Activated T-cell treated with anti-CD3 and anti-CD28 coated beads, Interleukin-2, amount 50 U/mL, for 24 hours (primary cell): ENCODE data around the gene LIN37.

Experiments used
- DNase-seq: peaks from one replicate; pipeline ENCODE4 v3.0.0-alpha.2; 2020
- H3K27ac Mint-ChIP-seq: 2 replicates; pipeline ENCODE4 v1.8.0; 2020; ENCODE audit warnings: mild to moderate bottlenecking, mixed read lengths
- H3K27me3 Mint-ChIP-seq: 2 replicates; pipeline ENCODE4 v1.8.0; 2020; ENCODE audit warnings: mixed read lengths
- H3K36me3 Mint-ChIP-seq: 2 replicates; pipeline ENCODE4 v1.8.0; 2020; ENCODE audit warnings: low read depth, mixed read lengths
- H3K4me1 Mint-ChIP-seq: 2 replicates; pipeline ENCODE4 v1.8.0; 2020; ENCODE audit warnings: low read depth, mixed read lengths
- H3K4me3 Mint-ChIP-seq: 2 replicates; pipeline ENCODE4 v1.8.0; 2020; ENCODE audit warnings: mild to moderate bottlenecking, moderate library complexity, mixed read lengths
- H3K9me3 Mint-ChIP-seq: 2 replicates; pipeline ENCODE4 v1.8.0; 2020; ENCODE audit warnings: mixed read lengths

LIN37 gene, protein sequence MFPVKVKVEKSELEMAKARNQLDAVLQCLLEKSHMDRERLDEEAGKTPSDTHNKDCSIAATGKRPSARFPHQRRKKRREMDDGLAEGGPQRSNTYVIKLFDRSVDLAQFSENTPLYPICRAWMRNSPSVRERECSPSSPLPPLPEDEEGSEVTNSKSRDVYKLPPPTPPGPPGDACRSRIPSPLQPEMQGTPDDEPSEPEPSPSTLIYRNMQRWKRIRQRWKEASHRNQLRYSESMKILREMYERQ

DNA sequence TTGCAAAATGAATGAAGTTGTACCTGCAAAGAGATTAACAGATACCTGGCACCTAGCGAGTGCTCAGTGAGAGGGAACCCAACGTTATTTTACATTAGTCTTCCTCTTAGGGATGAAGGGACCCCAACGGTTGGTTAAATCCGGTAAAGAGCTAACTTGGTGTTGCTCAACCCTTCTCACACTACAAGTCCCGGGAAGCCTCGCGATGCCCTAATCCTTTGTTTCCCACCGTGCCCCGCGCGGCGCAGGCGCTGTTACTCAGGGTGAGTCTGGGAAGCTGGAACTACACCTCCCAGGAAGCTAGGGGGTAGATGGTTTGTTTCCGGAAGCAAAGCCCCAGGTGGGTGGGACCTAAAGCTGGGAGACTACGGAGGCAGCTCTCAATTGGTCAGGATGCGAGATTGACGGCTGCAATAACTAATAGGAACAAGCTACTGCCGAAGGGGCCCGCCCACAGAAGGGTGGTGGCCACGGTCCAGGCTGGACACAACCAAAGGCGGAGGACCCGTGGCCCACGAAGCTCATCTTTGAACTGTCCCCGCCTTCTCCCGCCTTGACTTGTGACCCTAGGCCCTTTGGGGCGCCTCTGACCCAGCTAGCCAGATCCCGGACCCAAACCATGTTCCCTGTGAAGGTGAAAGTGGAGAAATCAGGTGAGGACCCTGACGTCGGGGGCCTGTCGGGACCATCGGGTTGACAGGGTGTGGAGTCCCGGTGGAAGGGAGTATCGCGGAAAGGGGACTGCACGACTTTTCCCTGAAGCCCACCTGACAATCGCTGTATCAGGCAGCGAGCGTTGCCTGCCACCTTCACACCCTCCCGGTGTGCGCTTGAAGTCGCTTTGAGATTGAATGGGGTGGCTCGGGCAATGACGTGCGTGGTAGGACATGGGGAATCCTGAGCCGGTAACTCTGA is at the start of gene LIN37:
Gene LIN37 (plus strand): TSS at position 471 of the 915 bp plus-strand sequence. CDS start 149 bp downstream, at position 620.
- no peaks in the 10 kb centered on the region for H3K9me3 Mint-ChIP-seq
- H3K4me1 Mint-ChIP-seq: peaks cover 49% of the 10 kb centered on the region
- DNase-seq: peak; percentile 96
- H3K4me3 Mint-ChIP-seq: peak within 1 kb of the TSS; percentile 97
- peaks cover 49% of the 10 kb centered on the region for H3K36me3 Mint-ChIP-seq
- peak within 1 kb of the TSS; percentile 98 for H3K27ac Mint-ChIP-seq
- H3K27me3 Mint-ChIP-seq: no peaks in the 10 kb centered on the region

DNA sequence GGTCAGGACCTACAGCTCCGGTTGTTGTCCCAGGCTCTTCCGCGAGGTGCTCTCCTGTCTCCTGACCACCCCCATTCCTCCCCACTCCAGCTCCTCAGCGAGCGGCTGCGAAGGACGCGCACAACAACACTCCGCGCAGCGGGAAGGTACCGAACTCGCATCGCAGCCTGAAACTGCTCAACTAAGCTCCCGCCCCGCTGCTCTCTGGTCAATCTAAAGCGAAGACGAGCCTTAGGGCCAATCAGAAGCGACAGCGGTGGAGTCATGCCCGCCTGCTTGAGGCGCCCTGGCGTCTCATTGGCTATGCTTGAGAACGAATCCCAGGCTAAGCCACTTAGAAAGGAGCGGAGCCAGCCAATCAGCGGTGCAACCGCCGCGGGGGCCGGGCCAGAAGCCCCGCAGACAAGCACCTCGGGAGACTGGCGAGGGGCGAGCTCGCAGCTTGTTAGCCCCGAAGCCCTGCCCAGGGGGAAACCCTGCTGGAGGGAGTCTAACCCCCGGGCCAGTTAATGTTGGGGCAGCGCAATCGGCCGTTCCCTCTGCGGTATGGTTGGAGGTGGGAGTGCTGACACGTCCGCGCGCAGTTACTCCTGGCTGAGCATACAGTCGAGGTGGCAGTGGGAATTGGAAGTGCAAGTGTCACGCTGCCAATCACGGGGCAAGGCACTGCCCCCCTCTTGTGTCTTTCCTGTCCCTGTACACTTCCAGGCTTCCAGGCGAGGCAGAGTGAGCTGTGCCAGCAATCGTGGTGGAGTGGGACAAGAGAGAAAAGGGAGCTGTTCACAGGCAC is 46.0 kb upstream of the LIN37 start:
- H3K27ac Mint-ChIP-seq: peak overlapping the region; percentile 90
- peak; percentile 90 for DNase-seq
- H3K9me3 Mint-ChIP-seq: no peaks in the 10 kb centered on the region
- H3K4me1 Mint-ChIP-seq: peaks cover 8% of the 10 kb centered on the region
- peaks cover 2% of the 10 kb centered on the region for H3K36me3 Mint-ChIP-seq
- H3K27me3 Mint-ChIP-seq: no peaks in the 10 kb centered on the region
- peak overlapping the region; percentile 88 for H3K4me3 Mint-ChIP-seq

DNA sequence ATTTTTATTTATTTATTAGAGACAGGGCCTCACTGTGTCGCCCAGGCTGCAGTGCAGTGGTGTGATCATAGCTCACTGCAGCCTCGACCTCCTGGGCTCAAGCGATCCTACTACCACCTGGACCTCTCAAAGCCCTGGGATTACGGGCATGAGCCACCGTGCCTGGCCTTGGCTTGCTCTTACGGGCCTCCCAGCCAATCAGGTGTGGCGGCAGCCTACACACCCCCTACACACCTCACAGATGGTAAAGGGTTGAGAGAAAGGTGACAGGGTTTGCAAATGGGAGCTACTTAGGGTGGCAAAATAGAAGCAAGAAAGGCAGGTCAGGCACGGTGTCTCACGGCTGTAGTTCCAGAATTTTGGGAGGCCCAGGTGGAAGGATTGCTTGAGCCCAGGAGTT is 45.0 kb upstream of the LIN37 start:
- no peak overlapping the region for H3K4me3 Mint-ChIP-seq
- peaks cover 2% of the 10 kb centered on the region for H3K36me3 Mint-ChIP-seq
- no peaks in the 10 kb centered on the region for H3K9me3 Mint-ChIP-seq
- DNase-seq: no peak
- H3K27me3 Mint-ChIP-seq: no peaks in the 10 kb centered on the region
- no peak overlapping the region for H3K27ac Mint-ChIP-seq
- peaks cover 11% of the 10 kb centered on the region for H3K4me1 Mint-ChIP-seq

DNA sequence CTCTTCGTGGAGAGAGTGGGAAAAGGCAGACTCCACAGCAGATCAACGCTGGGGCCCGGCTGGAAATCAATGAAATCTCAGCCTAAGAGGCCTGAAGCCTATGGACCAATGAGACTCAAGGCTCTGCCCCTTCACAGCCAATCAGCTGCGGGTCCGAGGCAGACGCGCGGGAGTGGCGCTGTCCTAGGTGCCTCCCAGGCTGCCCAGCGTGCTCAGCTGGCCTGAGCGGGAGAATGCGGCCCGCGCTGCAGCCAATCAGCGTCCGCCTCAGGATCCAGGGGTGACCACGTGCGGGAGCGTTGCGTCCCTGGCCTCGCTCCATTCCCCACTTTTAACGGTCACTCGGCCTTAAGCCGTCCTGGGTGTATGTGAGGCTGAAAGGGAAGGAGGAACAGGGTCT is 44.2 kb upstream of the LIN37 start, which contains the start of gene ZBTB32:
Gene ZBTB32 (plus strand): TSS at position 341 of the 400 bp plus-strand sequence. CDS start 10,069 bp downstream, outside the sequence.
- Mint-ChIP-seq H3K4me3 (no peak within 1 kb of the TSS), H3K27me3 (no peaks in the 10 kb centered on the region), H3K9me3 (no peaks in the 10 kb centered on the region), H3K27ac (no peak within 1 kb of the TSS), H3K36me3 (peaks cover 3% of the 10 kb centered on the region), H3K4me1 (peaks cover 17% of the 10 kb centered on the region)
- no peak for DNase-seq

DNA sequence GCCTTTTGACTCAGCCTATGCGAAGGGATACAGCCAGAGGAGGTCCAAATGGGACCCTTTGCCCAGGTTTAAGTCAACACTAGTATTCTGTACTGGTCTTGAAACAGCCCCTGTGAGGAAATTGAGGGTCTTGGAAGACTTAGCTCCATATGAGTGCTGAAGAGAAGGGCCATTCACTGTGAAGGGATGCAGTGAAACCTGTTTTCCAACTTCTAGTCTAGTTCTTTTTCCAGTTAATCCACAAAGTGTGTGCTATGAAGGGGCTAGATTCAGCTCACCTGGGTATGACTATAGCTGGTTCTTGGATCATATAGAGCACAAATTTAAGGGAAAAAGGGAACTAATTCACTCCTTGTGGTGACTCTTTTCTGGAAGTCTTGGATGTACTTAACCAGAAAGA is 40.0 kb upstream of the LIN37 start:
- no peak overlapping the region for H3K27ac Mint-ChIP-seq
- H3K4me3 Mint-ChIP-seq: no peak overlapping the region
- H3K9me3 Mint-ChIP-seq: no peaks in the 10 kb centered on the region
- H3K36me3 Mint-ChIP-seq: peaks cover 8% of the 10 kb centered on the region
- no peaks in the 10 kb centered on the region for H3K27me3 Mint-ChIP-seq
- no peak for DNase-seq
- H3K4me1 Mint-ChIP-seq: peaks cover 44% of the 10 kb centered on the region

DNA sequence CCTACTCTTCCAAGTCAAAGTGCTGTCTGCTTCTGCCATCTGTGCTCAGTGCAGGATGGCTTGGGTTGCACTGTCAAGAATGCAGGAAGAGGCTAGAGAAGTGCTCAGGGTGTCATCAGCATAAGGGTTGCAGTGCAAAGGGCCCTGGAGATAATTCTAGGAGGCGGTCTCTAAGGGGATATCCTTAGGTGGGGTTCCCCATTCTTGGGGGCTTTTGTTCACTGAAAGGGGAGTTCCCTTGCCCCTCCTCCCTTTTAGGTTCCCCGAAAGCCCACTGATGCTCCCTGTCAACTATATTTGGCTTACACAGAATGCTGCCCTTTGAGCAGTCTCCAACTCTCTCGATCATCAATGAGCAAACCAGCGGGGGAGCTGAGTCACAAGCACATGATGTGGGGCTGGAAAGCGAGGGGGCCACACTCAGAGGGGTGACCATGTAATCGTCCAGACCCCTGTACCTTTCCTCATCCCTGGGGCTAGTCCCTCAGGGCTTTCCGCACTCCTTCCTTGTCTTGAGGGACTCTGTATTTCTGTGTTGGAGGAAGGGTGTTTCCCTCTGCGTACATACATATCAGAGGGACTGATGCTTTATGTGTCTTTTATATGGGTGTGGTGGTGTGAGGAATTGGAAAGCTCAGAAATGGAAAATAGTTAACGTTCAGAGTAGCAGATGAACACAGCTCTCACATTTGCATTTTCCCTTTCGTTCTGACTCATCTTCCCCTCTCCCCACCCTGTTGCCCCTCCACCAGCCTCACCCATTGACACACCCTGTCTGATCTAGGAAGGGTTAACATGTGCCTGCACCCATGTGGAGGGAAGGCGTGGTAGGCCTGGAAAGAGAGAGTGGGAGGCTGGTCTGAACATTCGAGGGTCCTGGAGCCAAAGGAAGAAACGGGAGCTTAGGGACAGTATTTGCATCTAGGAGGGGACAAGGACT is 37.3 kb upstream of the LIN37 start:
- Mint-ChIP-seq H3K4me1 (peaks cover 52% of the 10 kb centered on the region), H3K27me3 (no peaks in the 10 kb centered on the region), H3K9me3 (no peaks in the 10 kb centered on the region), H3K4me3 (peak overlapping the region; percentile 66), H3K27ac (peak overlapping the region; percentile 99), H3K36me3 (peaks cover 34% of the 10 kb centered on the region)
- peak; percentile 81 for DNase-seq

DNA sequence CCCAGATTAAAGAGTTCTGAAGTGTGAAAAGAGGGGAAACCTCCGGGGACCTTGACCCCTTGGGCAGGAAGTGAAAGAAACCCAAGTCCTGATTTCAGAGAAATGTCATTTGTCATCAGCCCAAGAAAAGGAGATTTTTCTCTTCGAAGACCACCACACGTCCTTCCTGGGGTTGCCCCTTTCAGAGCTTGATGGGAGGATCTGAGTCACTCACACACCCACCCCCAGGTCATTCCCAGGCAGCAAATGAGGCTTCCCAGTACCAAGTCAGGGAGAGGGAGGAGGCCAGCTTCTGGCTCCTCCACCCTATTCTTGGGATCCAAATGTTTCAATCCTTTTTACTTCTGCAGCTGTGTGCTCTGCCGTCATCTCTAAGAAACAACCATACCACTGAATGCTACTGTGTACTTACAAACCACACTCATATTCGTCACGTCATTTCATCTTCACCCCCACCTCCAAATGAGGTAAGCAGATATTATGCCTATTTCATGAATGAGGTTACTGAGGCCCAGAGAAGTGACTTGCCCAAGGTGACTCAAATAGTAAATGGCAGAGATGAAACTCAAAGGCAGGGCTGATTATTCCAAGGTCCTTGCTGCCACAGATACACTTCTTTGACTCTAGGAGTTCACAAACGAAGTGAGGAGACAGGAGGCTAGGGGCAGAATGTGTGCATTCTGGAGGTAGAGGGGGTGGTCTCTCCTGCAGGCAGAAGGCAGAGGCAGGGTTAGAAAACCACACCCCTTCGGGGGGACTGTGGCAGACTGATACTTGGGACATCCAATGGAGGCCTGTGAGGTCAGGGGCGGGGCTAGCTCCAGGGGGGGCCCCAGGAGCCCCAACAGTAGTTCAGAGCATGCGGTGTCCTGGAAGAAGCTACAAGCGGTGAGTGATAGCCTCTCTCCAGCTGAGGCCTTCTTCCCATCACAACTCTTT is 35.5 kb upstream of the LIN37 start:
- peak overlapping the region; percentile 99 for H3K27ac Mint-ChIP-seq
- peak; percentile 87 for DNase-seq
- no peaks in the 10 kb centered on the region for H3K9me3 Mint-ChIP-seq
- peaks cover 46% of the 10 kb centered on the region for H3K36me3 Mint-ChIP-seq
- H3K27me3 Mint-ChIP-seq: no peaks in the 10 kb centered on the region
- peak overlapping the region; percentile 88 for H3K4me3 Mint-ChIP-seq
- H3K4me1 Mint-ChIP-seq: peaks cover 57% of the 10 kb centered on the region

DNA sequence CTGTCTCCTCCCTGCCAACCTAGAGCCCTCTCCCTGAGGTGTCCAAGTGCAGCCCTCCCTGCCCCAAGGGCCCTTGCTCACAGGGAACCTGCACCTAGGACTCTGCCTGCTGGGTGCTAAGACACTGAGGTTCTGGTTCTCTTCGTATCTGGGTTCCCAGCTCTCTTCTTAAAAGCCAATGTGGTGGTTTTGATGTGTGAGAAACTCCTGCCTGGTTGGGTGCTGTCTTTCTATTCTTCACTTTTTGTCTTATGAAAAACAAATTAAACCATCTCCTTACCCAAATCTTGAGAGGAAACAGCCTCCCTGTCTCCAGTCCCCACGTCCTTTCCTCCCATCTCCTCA is 34.9 kb upstream of the LIN37 start:
- H3K4me1 Mint-ChIP-seq: peaks cover 52% of the 10 kb centered on the region

DNA sequence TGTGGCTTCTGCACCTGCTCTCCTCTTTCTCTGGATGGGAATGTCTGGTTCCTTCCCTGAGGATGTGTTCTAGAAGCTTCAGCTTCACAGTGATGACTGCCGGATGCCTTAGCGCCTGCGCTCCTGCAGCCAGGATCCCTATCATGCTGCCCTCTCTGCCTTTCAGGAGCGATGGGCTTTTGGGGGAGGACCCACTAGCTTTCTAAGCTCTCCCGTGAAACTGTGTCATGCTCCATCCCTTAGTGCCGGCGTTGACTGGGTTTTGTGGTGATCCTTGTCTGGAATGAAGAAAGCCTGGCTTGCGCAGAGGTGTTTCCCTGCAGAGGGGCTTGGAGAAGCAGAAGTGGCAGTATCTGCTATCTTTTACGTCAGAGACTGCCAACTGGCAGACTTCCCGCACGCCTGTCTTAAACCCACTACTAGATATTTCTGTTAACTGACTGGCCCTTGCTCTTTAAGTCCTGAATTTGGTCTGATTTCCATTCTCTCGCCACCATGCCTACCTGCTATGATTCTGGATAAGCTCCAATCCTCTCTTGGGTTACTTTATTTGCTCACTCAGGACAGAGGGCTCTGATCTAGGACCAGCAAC is 34.4 kb upstream of the LIN37 start:
- no peaks in the 10 kb centered on the region for H3K27me3 Mint-ChIP-seq
- H3K27ac Mint-ChIP-seq: peak overlapping the region; percentile 99

More for the DNA sequence above, 34.9 kb upstream of the LIN37 start:
- no peak for DNase-seq
- Mint-ChIP-seq H3K9me3 (no peaks in the 10 kb centered on the region), H3K27ac (peak overlapping the region; percentile 99), H3K4me3 (peak overlapping the region; percentile 88), H3K27me3 (no peaks in the 10 kb centered on the region), H3K36me3 (peaks cover 45% of the 10 kb centered on the region)

DNA sequence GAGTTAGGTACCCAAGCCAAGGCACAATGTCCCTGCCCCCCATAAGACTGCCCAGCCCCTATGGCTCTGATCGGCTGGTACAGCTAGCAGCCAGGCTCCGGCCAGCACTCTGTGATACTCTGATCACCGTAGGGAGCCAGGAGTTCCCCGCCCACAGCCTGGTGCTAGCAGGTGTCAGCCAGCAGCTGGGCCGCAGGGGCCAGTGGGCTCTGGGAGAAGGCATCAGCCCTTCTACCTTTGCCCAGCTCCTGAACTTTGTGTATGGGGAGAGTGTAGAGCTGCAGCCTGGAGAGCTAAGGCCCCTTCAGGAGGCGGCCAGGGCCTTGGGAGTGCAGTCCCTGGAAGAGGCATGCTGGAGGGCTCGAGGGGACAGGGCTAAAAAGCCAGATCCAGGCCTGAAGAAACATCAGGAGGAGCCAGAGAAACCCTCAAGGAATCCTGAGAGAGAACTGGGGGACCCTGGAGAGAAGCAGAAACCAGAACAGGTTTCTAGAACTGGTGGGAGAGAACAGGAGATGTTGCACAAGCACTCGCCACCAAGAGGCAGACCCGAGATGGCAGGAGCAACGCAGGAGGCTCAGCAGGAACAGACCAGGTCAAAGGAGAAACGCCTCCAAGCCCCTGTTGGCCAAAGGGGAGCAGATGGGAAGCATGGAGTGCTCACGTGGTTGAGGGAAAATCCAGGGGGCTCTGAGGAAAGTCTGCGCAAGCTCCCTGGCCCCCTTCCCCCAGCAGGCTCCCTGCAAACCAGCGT is 33.6 kb upstream of the LIN37 start:
- Mint-ChIP-seq H3K4me1 (peaks cover 54% of the 10 kb centered on the region), H3K27ac (peak overlapping the region; percentile 99), H3K27me3 (no peaks in the 10 kb centered on the region), H3K4me3 (peak overlapping the region; percentile 88), H3K36me3 (peaks cover 57% of the 10 kb centered on the region), H3K9me3 (no peaks in the 10 kb centered on the region)
- peak; percentile 46 for DNase-seq

More for the DNA sequence above, 34.4 kb upstream of the LIN37 start:
- peaks cover 50% of the 10 kb centered on the region for H3K36me3 Mint-ChIP-seq
- no peak for DNase-seq
- peaks cover 52% of the 10 kb centered on the region for H3K4me1 Mint-ChIP-seq
- no peaks in the 10 kb centered on the region for H3K9me3 Mint-ChIP-seq
- H3K4me3 Mint-ChIP-seq: peak overlapping the region; percentile 88

DNA sequence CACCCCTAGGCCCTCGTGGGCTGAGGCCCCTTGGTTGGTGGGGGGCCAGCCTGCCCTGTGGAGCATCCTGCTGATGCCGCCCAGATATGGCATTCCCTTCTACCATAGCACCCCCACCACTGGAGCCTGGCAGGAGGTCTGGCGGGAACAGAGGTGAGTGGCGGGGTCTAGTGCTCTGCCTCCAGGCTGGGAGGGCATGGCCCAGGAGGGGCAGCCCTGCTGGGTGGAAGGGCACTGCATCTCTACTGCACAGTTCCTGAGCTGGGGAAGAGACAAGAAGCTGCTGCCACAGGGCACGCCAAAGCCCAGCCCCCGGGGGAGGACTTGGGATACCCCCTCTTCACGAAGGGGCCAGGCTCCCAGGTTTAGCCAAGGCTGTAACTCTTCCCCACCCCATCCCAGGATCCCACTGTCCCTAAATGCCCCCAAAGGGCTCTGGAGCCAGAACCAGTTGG is 33.0 kb upstream of the LIN37 start:
- H3K36me3 Mint-ChIP-seq: peaks cover 63% of the 10 kb centered on the region
- peaks cover 54% of the 10 kb centered on the region for H3K4me1 Mint-ChIP-seq
- H3K9me3 Mint-ChIP-seq: no peaks in the 10 kb centered on the region
- peak overlapping the region; percentile 99 for H3K27ac Mint-ChIP-seq
- no peak for DNase-seq
- H3K4me3 Mint-ChIP-seq: peak overlapping the region; percentile 88
- no peaks in the 10 kb centered on the region for H3K27me3 Mint-ChIP-seq
